ENCODE data around the gene SOD3.

DNA sequence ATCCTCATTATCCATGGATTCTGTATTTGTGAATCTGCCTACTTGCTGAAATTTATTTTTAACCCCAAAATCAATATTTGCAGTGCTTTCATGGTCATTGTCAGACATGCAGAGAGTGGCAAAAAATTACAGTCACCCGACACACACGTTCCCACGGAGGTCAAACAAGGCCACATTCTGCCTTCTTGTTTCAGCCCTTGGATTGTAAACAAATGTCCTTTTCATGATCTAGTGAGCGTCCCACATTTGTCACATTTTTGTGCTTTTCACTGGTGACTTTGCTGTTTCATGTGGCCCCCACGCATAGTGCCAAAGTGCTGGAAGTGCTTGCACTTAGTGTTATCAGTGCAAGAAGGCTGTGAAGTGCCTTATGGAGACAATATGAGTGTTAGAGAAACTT, 45.0 kb downstream of the SOD3 start:
- TF ChIP-seq RFX5 (IDR thresholded peaks at IDR 0.05; ENCODE audit: low read depth, low read length) (no peak), NBN (IDR thresholded peaks at IDR 0.05) (no peak), ZNF24 (IDR thresholded peaks at IDR 0.05) (no peak), BACH1 (IDR thresholded peaks at IDR 0.05; ENCODE audit: borderline replicate concordance) (no peak), MYB (IDR thresholded peaks at IDR 0.05; ENCODE audit: borderline replicate concordance, low read depth, low read length) (no peak), POLR2A (IDR thresholded peaks at IDR 0.05; ENCODE audit: low read depth, low read length) (no peak), IKZF2 (IDR thresholded peaks at IDR 0.05) (no peak), ETV6 (conservative IDR thresholded peaks at IDR 0.05 in 1 of 2, IDR thresholded peaks at IDR 0.05 in 1 of 2; ENCODE audit: borderline replicate concordance in 1 of 2, low read depth in 1 of 2) (no peak), CREB1 (IDR thresholded peaks at IDR 0.05; ENCODE audit: low read depth) (no peak), BCL11A (IDR thresholded peaks at IDR 0.05; ENCODE audit: low read depth, low read length) (no peak)
- TF ChIP-seq, protein P1, sequence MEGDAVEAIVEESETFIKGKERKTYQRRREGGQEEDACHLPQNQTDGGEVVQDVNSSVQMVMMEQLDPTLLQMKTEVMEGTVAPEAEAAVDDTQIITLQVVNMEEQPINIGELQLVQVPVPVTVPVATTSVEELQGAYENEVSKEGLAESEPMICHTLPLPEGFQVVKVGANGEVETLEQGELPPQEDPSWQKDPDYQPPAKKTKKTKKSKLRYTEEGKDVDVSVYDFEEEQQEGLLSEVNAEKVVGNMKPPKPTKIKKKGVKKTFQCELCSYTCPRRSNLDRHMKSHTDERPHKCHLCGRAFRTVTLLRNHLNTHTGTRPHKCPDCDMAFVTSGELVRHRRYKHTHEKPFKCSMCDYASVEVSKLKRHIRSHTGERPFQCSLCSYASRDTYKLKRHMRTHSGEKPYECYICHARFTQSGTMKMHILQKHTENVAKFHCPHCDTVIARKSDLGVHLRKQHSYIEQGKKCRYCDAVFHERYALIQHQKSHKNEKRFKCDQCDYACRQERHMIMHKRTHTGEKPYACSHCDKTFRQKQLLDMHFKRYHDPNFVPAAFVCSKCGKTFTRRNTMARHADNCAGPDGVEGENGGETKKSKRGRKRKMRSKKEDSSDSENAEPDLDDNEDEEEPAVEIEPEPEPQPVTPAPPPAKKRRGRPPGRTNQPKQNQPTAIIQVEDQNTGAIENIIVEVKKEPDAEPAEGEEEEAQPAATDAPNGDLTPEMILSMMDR (IDR thresholded peaks at IDR 0.05 in 2 of 3, conservative IDR thresholded peaks at IDR 0.05 in 1 of 3; ENCODE audit: control insufficient read depth in 2 of 3, extremely low read depth in 1 of 3, insufficient read depth in 1 of 3, low read depth in 3 of 3, low read length in 3 of 3) = no peak
- TF ChIP-seq, protein P2, sequence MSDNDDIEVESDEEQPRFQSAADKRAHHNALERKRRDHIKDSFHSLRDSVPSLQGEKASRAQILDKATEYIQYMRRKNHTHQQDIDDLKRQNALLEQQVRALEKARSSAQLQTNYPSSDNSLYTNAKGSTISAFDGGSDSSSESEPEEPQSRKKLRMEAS (IDR thresholded peaks at IDR 0.05; ENCODE audit: low read depth, low read length) = no peak
- TF ChIP-seq, protein P3, sequence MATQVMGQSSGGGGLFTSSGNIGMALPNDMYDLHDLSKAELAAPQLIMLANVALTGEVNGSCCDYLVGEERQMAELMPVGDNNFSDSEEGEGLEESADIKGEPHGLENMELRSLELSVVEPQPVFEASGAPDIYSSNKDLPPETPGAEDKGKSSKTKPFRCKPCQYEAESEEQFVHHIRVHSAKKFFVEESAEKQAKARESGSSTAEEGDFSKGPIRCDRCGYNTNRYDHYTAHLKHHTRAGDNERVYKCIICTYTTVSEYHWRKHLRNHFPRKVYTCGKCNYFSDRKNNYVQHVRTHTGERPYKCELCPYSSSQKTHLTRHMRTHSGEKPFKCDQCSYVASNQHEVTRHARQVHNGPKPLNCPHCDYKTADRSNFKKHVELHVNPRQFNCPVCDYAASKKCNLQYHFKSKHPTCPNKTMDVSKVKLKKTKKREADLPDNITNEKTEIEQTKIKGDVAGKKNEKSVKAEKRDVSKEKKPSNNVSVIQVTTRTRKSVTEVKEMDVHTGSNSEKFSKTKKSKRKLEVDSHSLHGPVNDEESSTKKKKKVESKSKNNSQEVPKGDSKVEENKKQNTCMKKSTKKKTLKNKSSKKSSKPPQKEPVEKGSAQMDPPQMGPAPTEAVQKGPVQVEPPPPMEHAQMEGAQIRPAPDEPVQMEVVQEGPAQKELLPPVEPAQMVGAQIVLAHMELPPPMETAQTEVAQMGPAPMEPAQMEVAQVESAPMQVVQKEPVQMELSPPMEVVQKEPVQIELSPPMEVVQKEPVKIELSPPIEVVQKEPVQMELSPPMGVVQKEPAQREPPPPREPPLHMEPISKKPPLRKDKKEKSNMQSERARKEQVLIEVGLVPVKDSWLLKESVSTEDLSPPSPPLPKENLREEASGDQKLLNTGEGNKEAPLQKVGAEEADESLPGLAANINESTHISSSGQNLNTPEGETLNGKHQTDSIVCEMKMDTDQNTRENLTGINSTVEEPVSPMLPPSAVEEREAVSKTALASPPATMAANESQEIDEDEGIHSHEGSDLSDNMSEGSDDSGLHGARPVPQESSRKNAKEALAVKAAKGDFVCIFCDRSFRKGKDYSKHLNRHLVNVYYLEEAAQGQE (IDR thresholded peaks at IDR 0.05; ENCODE audit: low read depth, low read length) = no peak
- TF ChIP-seq, protein P4, sequence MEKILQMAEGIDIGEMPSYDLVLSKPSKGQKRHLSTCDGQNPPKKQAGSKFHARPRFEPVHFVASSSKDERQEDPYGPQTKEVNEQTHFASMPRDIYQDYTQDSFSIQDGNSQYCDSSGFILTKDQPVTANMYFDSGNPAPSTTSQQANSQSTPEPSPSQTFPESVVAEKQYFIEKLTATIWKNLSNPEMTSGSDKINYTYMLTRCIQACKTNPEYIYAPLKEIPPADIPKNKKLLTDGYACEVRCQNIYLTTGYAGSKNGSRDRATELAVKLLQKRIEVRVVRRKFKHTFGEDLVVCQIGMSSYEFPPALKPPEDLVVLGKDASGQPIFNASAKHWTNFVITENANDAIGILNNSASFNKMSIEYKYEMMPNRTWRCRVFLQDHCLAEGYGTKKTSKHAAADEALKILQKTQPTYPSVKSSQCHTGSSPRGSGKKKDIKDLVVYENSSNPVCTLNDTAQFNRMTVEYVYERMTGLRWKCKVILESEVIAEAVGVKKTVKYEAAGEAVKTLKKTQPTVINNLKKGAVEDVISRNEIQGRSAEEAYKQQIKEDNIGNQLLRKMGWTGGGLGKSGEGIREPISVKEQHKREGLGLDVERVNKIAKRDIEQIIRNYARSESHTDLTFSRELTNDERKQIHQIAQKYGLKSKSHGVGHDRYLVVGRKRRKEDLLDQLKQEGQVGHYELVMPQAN (conservative IDR thresholded peaks at IDR 0.05) = no peak

Data from GM12878 (cell line).